GM12878 (cell line): ENCODE data around the gene NR1D2. TPM values are rescaled to one million over a fixed set of nuclear protein-coding genes. Genes with fewer than 3 reads are reported as not detected.
"Not testable (repeated sequence)": the region's sequence is repeated elsewhere in the genome, so short reads cannot be mapped to it uniquely, and the experiment has no call there.

Experiments
- ATAC-seq: fragments of 200-7000 bp; cut with Tn5 transposase; 3 replicates; pipeline ENCODE4 v1.9.1; 2020; ENCODE audit warnings: mild to moderate bottlenecking, moderate library complexity
- BruUV-seq: library from RNA; stranded (reverse); fragments of 400-500 nt; replicated peaks from 2 replicates; lab custom pipeline; 2021; lab: Mats Ljungman, UMichigan
- CTCF ChIA-PET: fragments of 300-600 bp; sonication (Branson Sonifier 250); formaldehyde crosslinking; extraction: SDS; loops from one replicate; lab custom pipeline; 2021; ENCODE audit warnings: inconsistent platforms; lab: Yijun Ruan, JAX
- POLR2A ChIA-PET: fragments of 350-600 bp; formaldehyde crosslinking; extraction: SDS; loops from one replicate; lab custom pipeline; 2021; ENCODE audit warnings: inconsistent platforms; lab: Charles Lee
- RAD21 ChIA-PET: fragments of 300-600 bp; sonication (Branson Sonifier 250); formaldehyde crosslinking; loops from one replicate; lab custom pipeline; 2023; ENCODE audit warnings: antibody characterized with exemption; ENCODE audit not compliant: unreplicated experiment; lab: Charles Lee
- SMC1A ChIA-PET: fragments of 300-600 bp; sonication (Branson Sonifier 250); formaldehyde crosslinking; loops from one replicate; lab custom pipeline; 2023; ENCODE audit not compliant: unreplicated experiment, uncharacterized antibody; lab: Charles Lee
- DNase-seq: peaks from one replicate; pipeline ENCODE4 v3.0.0-alpha.2; 2011; ENCODE audit warnings: low read depth, low spot score
- FAIRE-seq: peaks from 3 replicates; lab custom pipeline; 2011; peaks lifted over from hg19 to GRCh38; lab: Jason Lieb, UNC
- H2AFZ ChIP-seq: 2 replicates; pipeline ENCODE4 v1.6.0; 2011; ENCODE audit warnings: low read depth, low read length, control low read depth; ENCODE audit not compliant: control insufficient read depth
- H3K27ac ChIP-seq: 2 replicates; pipeline ENCODE4 v1.5.1; 2011; ENCODE audit warnings: control low read depth; ENCODE audit not compliant: control insufficient read depth, insufficient read depth
- H3K27me3 ChIP-seq, 2 experiments: replicated peaks in 1 of 2; 2 replicates each; pipeline versions ENCODE4 v1.6.0 to v1.6.1; 2011; ENCODE audit warnings: low read length in 1 of 2; ENCODE audit not compliant: control insufficient read depth in 2 of 2, insufficient read depth in 2 of 2
- H3K36me3 ChIP-seq, 2 experiments: 2 replicates each; pipeline ENCODE4 v1.5.1; 2011; ENCODE audit warnings: low read length in 1 of 2; ENCODE audit not compliant: control insufficient read depth in 2 of 2, insufficient read depth in 2 of 2
- H3K4me1 ChIP-seq: 2 replicates; pipeline ENCODE4 v1.6.1; 2011; ENCODE audit warnings: mild to moderate bottlenecking, low read length, moderate library complexity, mixed read lengths; ENCODE audit not compliant: control insufficient read depth, insufficient read depth
- H3K4me2 ChIP-seq: 2 replicates; pipeline ENCODE4 v1.6.0; 2011; ENCODE audit warnings: control low read depth; ENCODE audit not compliant: control insufficient read depth, insufficient read depth
- H3K4me3 ChIP-seq: fragments of 200-600 bp; sonication (generic); 2 replicates; pipeline ENCODE4 v1.5.1; 2016
- H3K79me2 ChIP-seq: 2 replicates; pipeline ENCODE4 v1.6.0; 2011; ENCODE audit warnings: low read length; ENCODE audit not compliant: control insufficient read depth, insufficient read depth
- H3K9ac ChIP-seq: 2 replicates; pipeline ENCODE4 v1.8.0; 2011; ENCODE audit warnings: low read length, control low read depth, mixed read lengths; ENCODE audit not compliant: control insufficient read depth, insufficient read depth
- H3K9me3 ChIP-seq: replicated peaks from 3 replicates; pipeline ENCODE4 v1.5.1; 2011; ENCODE audit warnings: mild to moderate bottlenecking, low read length; ENCODE audit not compliant: control insufficient read depth, insufficient read depth
- H4K20me1 ChIP-seq: 2 replicates; pipeline ENCODE4 v1.6.0; 2011; ENCODE audit not compliant: control insufficient read depth, insufficient read depth
- CHD1 ChIP-seq: IDR thresholded peaks from 2 replicates; pipeline ENCODE4 v1.6.1; 2012; ENCODE audit warnings: low read depth, low read length, improper control_type of control experiment
- E2F8 ChIP-seq: fragments of 450-650 bp; IDR thresholded peaks from 2 replicates; pipeline ENCODE4 v1.6.1; 2018; ENCODE audit warnings: mild to moderate bottlenecking, low read depth, moderate library complexity; ENCODE audit not compliant: partially characterized antibody
- FOXK2 ChIP-seq: fragments of 450-650 bp; IDR thresholded peaks from 2 replicates; pipeline ENCODE4 v1.6.1; 2017; ENCODE audit warnings: mild to moderate bottlenecking, moderate library complexity
- HDAC6 ChIP-seq: fragments of 200-600 bp; sonication (generic); IDR thresholded peaks from one replicate; pipeline ENCODE4 v1.8.0; 2017; ENCODE audit warnings: antibody characterized with exemption; ENCODE audit not compliant: unreplicated experiment
- KAT2A ChIP-seq: conservative IDR thresholded peaks from 2 replicates; pipeline ENCODE4 v1.6.1; 2011; ENCODE audit warnings: low read depth, low read length; ENCODE audit not compliant: control insufficient read depth
- MEF2B ChIP-seq: fragments of 450-650 bp; IDR thresholded peaks from 2 replicates; pipeline ENCODE4 v1.6.1; 2018; ENCODE audit warnings: mild to moderate bottlenecking, moderate library complexity; ENCODE audit not compliant: partially characterized antibody, poor library complexity, severe bottlenecking
- NBN ChIP-seq: fragments of 450-650 bp; IDR thresholded peaks from 2 replicates; pipeline ENCODE4 v1.6.1; 2016
- RAD51 ChIP-seq: fragments of 450-650 bp; IDR thresholded peaks from 2 replicates; pipeline ENCODE4 v1.6.1; 2016; ENCODE audit warnings: moderate library complexity, mild to moderate bottlenecking, inconsistent platforms
- RFX5 ChIP-seq: IDR thresholded peaks from 2 replicates; pipeline ENCODE4 v1.6.1; 2011; ENCODE audit warnings: low read depth, low read length, improper control_type of control experiment
- RUNX3 ChIP-seq: IDR thresholded peaks from 2 replicates; pipeline ENCODE4 v1.6.1; 2012; ENCODE audit warnings: low read length, inconsistent platforms
- SMAD1 ChIP-seq: fragments of 450-650 bp; IDR thresholded peaks from 2 replicates; pipeline ENCODE4 v1.6.1; 2018; ENCODE audit warnings: mild to moderate bottlenecking, low read depth; ENCODE audit not compliant: partially characterized antibody
- ZNF24 ChIP-seq: fragments of 450-650 bp; IDR thresholded peaks from 2 replicates; pipeline ENCODE4 v1.6.1; 2017; ENCODE audit warnings: antibody characterized with exemption, mild to moderate bottlenecking
- WGBS: methylation state at CpG from one replicate; pipeline ENCODE4 v1.1.6; 2016; ENCODE audit warnings: low lambda C conversion rate; ENCODE audit not compliant: insufficient replicate concordance, insufficient coverage; ENCODE audit errors: missing lambda C conversion rate; 5-methylcytosine and 5-hydroxymethylcytosine counted together
- in situ Hi-C: fragments of 300-500 bp; cut with MboI; formaldehyde crosslinking; loops from 9 replicates; pipeline ENCODE4 v1.14.3; 2018; ENCODE audit warnings: mixed read lengths
- intact Hi-C: fragments of 100-400 bp; cut with micrococcal nuclease; formaldehyde crosslinking; loops from one replicate; pipeline ENCODE4 v1.14.2; 2022; ENCODE audit not compliant: unreplicated experiment
- polyA plus RNA-seq, 11 experiments: library from polyadenylated mRNA; depleted of rRNA in 4 of 11; unstranded in 6 of 11; stranded (reverse) in 5 of 11; fragments of >200 nt; fragmentation: Nextera tagmentation in 4 of 11; fragmentation: Illumina TruSeq in 1 of 11; extraction: Ambion mirVana in 4 of 11; extraction: Trizol in 1 of 11; gene quantifications; 1 replicate in 1 of 11; 2 replicates in 10 of 11; pipeline versions ENCODE4 v1.2.1 to v1.2.3, GENCODE V29; 2011 to 2016; ENCODE audit warnings: inconsistent platforms in 2 of 11, missing spikeins in 2 of 11, low read depth in 1 of 11
- total RNA-seq, 4 experiments: library from RNA; depleted of rRNA in 3 of 4; stranded (reverse); fragments of >200 nt in 3 of 4; fragmentation: Illumina TruSeq in 1 of 4; extraction: Trizol in 1 of 4; gene quantifications; 2 replicates each; pipeline versions ENCODE4 v1.2.1 to v1.2.3, GENCODE V29; 2013 to 2021
- TF ChIP-seq, protein P1 (sequence below): IDR thresholded peaks from 2 replicates; pipeline ENCODE4 v1.6.1; 2012; ENCODE audit warnings: low read depth, low read length, improper control_type of control experiment

NR1D2 gene
- total and polyA plus RNA-seq, 10 of the 15 experiments (the other 5 are each of a cell fraction or from before 2014, with no cell fraction given) = 0.67 to 5.3 (median 2.6) TPM

- Histone ChIP-seq H3K27me3 (no peaks in the 10 kb centered on the region; a peak in 1 of 4 replicates), H3K4me1 (no peaks in the 10 kb centered on the region), H3K4me2 (no peak overlapping the region), H3K79me2 (no peaks in the 10 kb centered on the region), H3K4me3 (no peak overlapping the region), H3K36me3 (no peaks in the 10 kb centered on the region), H4K20me1 (no peaks in the 10 kb centered on the region), H2AFZ (no peak overlapping the region), H3K9ac (no peak overlapping the region), H3K9me3 (no peaks in the 10 kb centered on the region), H3K27ac (no peak overlapping the region)
- in situ Hi-C loops (no loop called here), intact Hi-C loops (no loop called here)
- WGBS = 26% methylated on average over 3 of the region's 3 CpGs
- FAIRE-seq (no peak), DNase-seq (no peak), ATAC-seq (no peak)
- RAD21 ChIA-PET = no interaction called here
- CTCF ChIA-PET = no interaction called here
- no peak for TF ChIP-seq FOXK2
- no peak for TF ChIP-seq RAD51
- TF ChIP-seq NBN = no peak
- no peak for TF ChIP-seq E2F8
- no peak for TF ChIP-seq ZNF24
- no peak for TF ChIP-seq CHD1
- TF ChIP-seq RUNX3 = no peak
- no peak for TF ChIP-seq HDAC6
- TF ChIP-seq RFX5 = no peak
- TF ChIP-seq, protein P1, sequence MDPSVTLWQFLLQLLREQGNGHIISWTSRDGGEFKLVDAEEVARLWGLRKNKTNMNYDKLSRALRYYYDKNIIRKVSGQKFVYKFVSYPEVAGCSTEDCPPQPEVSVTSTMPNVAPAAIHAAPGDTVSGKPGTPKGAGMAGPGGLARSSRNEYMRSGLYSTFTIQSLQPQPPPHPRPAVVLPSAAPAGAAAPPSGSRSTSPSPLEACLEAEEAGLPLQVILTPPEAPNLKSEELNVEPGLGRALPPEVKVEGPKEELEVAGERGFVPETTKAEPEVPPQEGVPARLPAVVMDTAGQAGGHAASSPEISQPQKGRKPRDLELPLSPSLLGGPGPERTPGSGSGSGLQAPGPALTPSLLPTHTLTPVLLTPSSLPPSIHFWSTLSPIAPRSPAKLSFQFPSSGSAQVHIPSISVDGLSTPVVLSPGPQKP = no peak
- TF ChIP-seq MEF2B = no peak
- TF ChIP-seq SMAD1 = no peak
- no peak for TF ChIP-seq KAT2A
- POLR2A ChIA-PET = no interaction called here
- no TSS peak for BruUV-seq
- SMC1A ChIA-PET = no interaction called here
Measured at GRCh38 chr3:24025805-24026204, 80.7 kb downstream of the NR1D2 start.

DNA sequence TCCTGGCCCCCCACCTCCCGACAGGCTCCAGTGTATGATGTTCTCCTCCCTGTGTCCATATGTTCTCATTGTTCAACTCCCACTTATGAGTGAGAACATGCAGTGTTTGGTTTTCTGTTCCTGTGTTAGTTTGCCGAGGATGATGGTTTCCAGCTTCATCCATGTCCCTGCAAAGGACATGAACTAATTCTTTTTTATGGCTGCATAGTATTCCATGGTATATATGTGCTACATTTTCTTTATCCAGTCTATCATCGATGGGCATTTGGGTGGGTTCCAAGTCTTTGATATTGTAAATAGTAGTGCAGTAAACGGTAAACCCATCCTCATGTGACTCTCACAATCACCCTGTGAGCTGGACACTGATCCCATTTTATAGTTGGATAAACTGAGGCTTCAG lies 81.6 kb downstream of the NR1D2 start:
- H3K4me1 ChIP-seq, SMC1A ChIA-PET, H3K27me3 ChIP-seq, in situ Hi-C loops, H3K79me2 ChIP-seq, H2AFZ ChIP-seq, H3K4me2 ChIP-seq, H3K27ac ChIP-seq, POLR2A ChIA-PET, intact Hi-C loops, H3K9ac ChIP-seq, RAD21 ChIA-PET, H3K4me3 ChIP-seq, H4K20me1 ChIP-seq, BruUV-seq, ATAC-seq, DNase-seq, CTCF ChIA-PET, H3K9me3 ChIP-seq, FAIRE-seq, H3K36me3 ChIP-seq: not testable (repeated sequence)
- whole genome bisulfite sequencing = 28% methylated on average over 4 of the region's 4 CpGs
